HCT116 (cell line): ENCODE measurements around the gene SNAP29. TPM values are rescaled to one million over a fixed set of nuclear protein-coding genes. Genes with fewer than 3 reads are reported as not detected.

ENCODE experiments used
- ATAC-seq: fragments of 200-7000 bp; cut with Tn5 transposase; 2 replicates; pipeline ENCODE4 v1.9.1; 2020; ENCODE audit warnings: mild to moderate bottlenecking, moderate library complexity
- BruUV-seq: library from RNA; stranded (reverse); fragments of 400-500 nt; replicated peaks from 2 replicates; lab custom pipeline; 2021; lab: Mats Ljungman, UMichigan
- CTCF ChIA-PET: fragments of 300-600 bp; sonication (Branson Sonifier 250); formaldehyde crosslinking; loops from one replicate; lab custom pipeline; 2021; ENCODE audit warnings: antibody characterized with exemption; lab: Charles Lee
- POLR2A ChIA-PET: fragments of 300-600, 350-600 bp; sonication (Branson Sonifier 250); formaldehyde crosslinking; loops from one replicate; lab custom pipeline; 2021; ENCODE audit warnings: antibody characterized with exemption; lab: Charles Lee
- RAD21 ChIA-PET, 2 experiments: fragments of 300-600 bp; sonication (Branson Sonifier 250); formaldehyde crosslinking; loops; one replicate each; lab custom pipeline; 2023; ENCODE audit warnings: low total read pairs in 2 of 2; ENCODE audit not compliant: uncharacterized antibody in 2 of 2, unreplicated experiment in 2 of 2, low non-redundant PET in 1 of 2; lab: Charles Lee
- DNase-seq: peaks from one replicate; pipeline ENCODE4 v3.0.0-alpha.2; 2010; ENCODE audit warnings: low read depth, low spot score
- H2AFZ ChIP-seq: fragments of 200-600 bp; shearing (Covaris generic), sonication (generic); 2 replicates; pipeline ENCODE4 v1.6.1; 2017; ENCODE audit warnings: low read depth, mixed run types, mixed read lengths, antibody characterized with exemption, low read length; ENCODE audit not compliant: poor library complexity, severe bottlenecking
- H3K27ac ChIP-seq: 2 replicates; pipeline ENCODE4 v1.5.1; 2012; ENCODE audit warnings: low read depth, low read length
- H3K27me3 ChIP-seq: fragments of 200-600 bp; sonication (generic); 2 replicates; pipeline ENCODE4 v1.6.1; 2016; ENCODE audit warnings: mixed run types, low read length, mixed read lengths; ENCODE audit not compliant: insufficient read depth
- H3K36me3 ChIP-seq, 2 experiments: fragments of 200-500 bp in 1 of 2; fragments of 200-600 bp in 1 of 2; sonication (Bioruptor generic) in 1 of 2; sonication (generic) in 1 of 2; 2 replicates each; pipeline versions ENCODE4 v1.5.1 to v1.6.1; 2014 to 2016; ENCODE audit warnings: low read length in 2 of 2, inconsistent platforms in 1 of 2, mixed read lengths in 1 of 2, mixed run types in 1 of 2; ENCODE audit not compliant: insufficient read depth in 2 of 2, control insufficient read depth in 1 of 2
- H3K4me1 ChIP-seq, 2 experiments: fragments of 200-600 bp in 1 of 2; sonication (generic) in 1 of 2; 2 replicates each; pipeline versions ENCODE4 v1.5.1 to v1.6.1; 2012 to 2017; ENCODE audit warnings: low read length in 2 of 2, inconsistent platforms in 1 of 2, mild to moderate bottlenecking in 1 of 2, mixed read lengths in 1 of 2, mixed run types in 1 of 2, moderate library complexity in 1 of 2; ENCODE audit not compliant: insufficient read depth in 2 of 2, control insufficient read depth in 1 of 2
- H3K4me2 ChIP-seq: fragments of 200-600 bp; sonication (generic); 2 replicates; pipeline ENCODE4 v1.6.1; 2017; ENCODE audit warnings: mixed run types, low read length, mixed read lengths
- H3K4me3 ChIP-seq, 2 experiments: fragments of 200-600 bp in 1 of 2; sonication (generic) in 1 of 2; replicated peaks in 1 of 2; 2 replicates each; pipeline ENCODE4 v1.5.1; 2011 to 2016; ENCODE audit warnings: low read length in 2 of 2, control low read depth in 1 of 2, low read depth in 1 of 2, mild to moderate bottlenecking in 1 of 2, mixed read lengths in 1 of 2, mixed run types in 1 of 2
- H3K79me2 ChIP-seq: fragments of 200-600 bp; sonication (generic); 2 replicates; pipeline ENCODE4 v1.6.1; 2017; ENCODE audit warnings: mild to moderate bottlenecking, mixed run types, low read length, moderate library complexity, mixed read lengths; ENCODE audit not compliant: insufficient read depth
- H3K9ac ChIP-seq: fragments of 200-600 bp; sonication (generic); 2 replicates; pipeline ENCODE4 v1.6.1; 2016; ENCODE audit warnings: low read length, mixed read lengths
- H3K9me2 ChIP-seq: fragments of 200-600 bp; sonication (generic), shearing (Covaris generic); 2 replicates; pipeline ENCODE4 v1.6.1; 2017; ENCODE audit warnings: mixed run types, mild to moderate bottlenecking, moderate library complexity; ENCODE audit not compliant: insufficient read depth
- H3K9me3 ChIP-seq, 2 experiments: fragments of 200-500 bp in 1 of 2; fragments of 200-600 bp in 1 of 2; sonication (Bioruptor generic) in 1 of 2; sonication (generic) in 1 of 2; 2 replicates each; pipeline ENCODE4 v1.6.1; 2014 to 2017; ENCODE audit warnings: low read length in 2 of 2, mixed read lengths in 2 of 2, inconsistent platforms in 1 of 2, low read depth in 1 of 2, mild to moderate bottlenecking in 1 of 2, mixed run types in 1 of 2, moderate library complexity in 1 of 2; ENCODE audit not compliant: control insufficient read depth in 1 of 2, insufficient read depth in 1 of 2
- H4K20me1 ChIP-seq: fragments of 200-600 bp; sonication (generic), shearing (Covaris generic); 2 replicates; pipeline ENCODE4 v1.6.1; 2017; ENCODE audit warnings: mixed run types, mild to moderate bottlenecking, moderate library complexity; ENCODE audit not compliant: insufficient read depth
- CBX3 ChIP-seq: IDR thresholded peaks from 2 replicates; pipeline ENCODE4 v1.6.1; 2012; ENCODE audit warnings: low read depth
- CEBPB ChIP-seq: IDR thresholded peaks from 2 replicates; pipeline ENCODE4 v1.6.1; 2012; ENCODE audit warnings: low read depth
- EGR1 ChIP-seq: IDR thresholded peaks from 2 replicates; pipeline ENCODE4 v1.6.1; 2012; ENCODE audit warnings: low read depth
- ELF1 ChIP-seq: IDR thresholded peaks from 2 replicates; pipeline ENCODE4 v1.6.1; 2012; ENCODE audit warnings: low read depth, borderline replicate concordance
- EZH2 ChIP-seq: fragments of 200-600 bp; sonication (generic); IDR thresholded peaks from 2 replicates; pipeline ENCODE4 v1.6.1; 2017; ENCODE audit warnings: antibody characterized with exemption, mixed run types
- EZH2phosphoT487 ChIP-seq: fragments of 200-600 bp; IDR thresholded peaks from 2 replicates; pipeline ENCODE4 v1.6.1; 2018; ENCODE audit warnings: antibody characterized with exemption, borderline replicate concordance
- FOSL1 ChIP-seq: IDR thresholded peaks from 2 replicates; pipeline ENCODE4 v1.6.1; 2012; ENCODE audit warnings: low read depth
- JUND ChIP-seq: IDR thresholded peaks from 2 replicates; pipeline ENCODE4 v1.6.1; 2012
- POLR2A ChIP-seq: IDR thresholded peaks from 2 replicates; pipeline ENCODE4 v1.7.0; 2011; ENCODE audit warnings: borderline replicate concordance; ENCODE audit not compliant: insufficient read depth, insufficient read length; ENCODE audit errors: extremely low read depth
- POLR2AphosphoS5 ChIP-seq: IDR thresholded peaks from 2 replicates; pipeline ENCODE4 v1.6.1; 2011; ENCODE audit warnings: mild to moderate bottlenecking, low read depth, low read length, moderate library complexity
- RAD21 ChIP-seq: IDR thresholded peaks from 2 replicates; pipeline ENCODE4 v1.6.1; 2012; ENCODE audit warnings: low read depth, mild to moderate bottlenecking
- SIN3A ChIP-seq: IDR thresholded peaks from 2 replicates; pipeline ENCODE4 v1.6.1; 2012; ENCODE audit warnings: low read depth
- SP1 ChIP-seq: IDR thresholded peaks from 2 replicates; pipeline ENCODE4 v1.6.1; 2012; ENCODE audit warnings: low read depth
- SRF ChIP-seq: IDR thresholded peaks from 2 replicates; pipeline ENCODE4 v1.6.1; 2012; ENCODE audit warnings: low read depth
- TCF7L2 ChIP-seq: IDR thresholded peaks from 2 replicates; pipeline ENCODE4 v1.7.0; 2011; ENCODE audit warnings: borderline replicate concordance, inconsistent platforms; ENCODE audit not compliant: insufficient read depth, insufficient read length; ENCODE audit errors: extremely low read depth
- YY1 ChIP-seq: IDR thresholded peaks from 2 replicates; pipeline ENCODE4 v1.6.1; 2011; ENCODE audit warnings: low read length, low read depth, moderate library complexity, mild to moderate bottlenecking; ENCODE audit not compliant: insufficient replicate concordance; ENCODE audit errors: extremely low read depth
- ZFX ChIP-seq: fragments of 450-650 bp; IDR thresholded peaks from 2 replicates; pipeline ENCODE4 v1.6.1; 2017
- intact Hi-C: fragments of 100-400 bp; cut with micrococcal nuclease; formaldehyde crosslinking; loops from 2 replicates; pipeline ENCODE4 v1.10.0; 2022
- total RNA-seq: library from RNA; stranded (reverse); gene quantifications from one replicate; pipeline ENCODE4 v1.2.1, GENCODE V29; 2021; ENCODE audit not compliant: unreplicated experiment
- TF ChIP-seq, protein P1 (sequence below): IDR thresholded peaks from 2 replicates; pipeline ENCODE4 v1.6.1; 2012
- TF ChIP-seq, protein P2 (sequence below), 3 experiments: fragments of 200-600 bp in 1 of 3; sonication (generic) in 1 of 3; IDR thresholded peaks in 2 of 3; conservative IDR thresholded peaks in 1 of 3; 2 replicates each; pipeline ENCODE4 v1.5.1; 2012 to 2017; ENCODE audit warnings: low read depth in 2 of 3, low read length in 2 of 3, antibody characterized with exemption in 1 of 3, borderline replicate concordance in 1 of 3, control low read depth in 1 of 3, mild to moderate bottlenecking in 1 of 3, mixed read lengths in 1 of 3, mixed run types in 1 of 3, moderate library complexity in 1 of 3; ENCODE audit not compliant: insufficient read depth in 1 of 3
- TF ChIP-seq, protein P3 (sequence below): IDR thresholded peaks from 2 replicates; pipeline ENCODE4 v1.6.1; 2012

SNAP29 gene
- total RNA-seq, 1 experiment from 2014 or later: 27.3 TPM

DNA sequence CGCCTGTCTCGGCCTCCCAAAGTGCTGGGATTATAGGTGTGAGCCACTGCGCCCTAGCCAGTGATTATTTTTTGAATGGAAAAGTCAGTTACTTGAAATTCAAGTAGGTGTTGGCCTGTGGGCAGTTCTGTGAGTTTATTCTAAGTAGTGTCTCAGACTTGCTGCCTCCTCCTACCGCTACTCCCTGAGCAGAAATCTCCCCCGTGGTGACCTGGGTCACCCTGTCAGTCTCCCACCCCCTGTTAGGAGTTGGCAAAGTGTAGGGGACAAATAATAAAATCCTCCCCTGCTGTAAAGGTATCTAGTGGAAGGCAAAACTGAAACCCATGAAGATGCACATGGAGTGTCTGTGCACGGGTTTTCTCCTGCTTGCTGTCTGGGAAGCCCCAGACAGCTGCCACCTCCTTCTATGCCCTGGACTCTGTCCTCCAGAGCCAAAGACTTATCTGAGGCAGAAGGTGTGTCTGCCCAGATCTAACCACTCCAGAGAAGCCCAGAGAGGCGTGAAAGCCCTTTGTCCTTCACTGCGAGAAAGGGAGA lies 26.3 kb downstream of the SNAP29 start:
- H3K4me2 ChIP-seq: peak overlapping the region; percentile 45; the same call in 1 of the 2 replicates
- POLR2A ChIA-PET: interaction anchor here (1.0 to 1.4 kb wide), 3 partner anchors 72 to 117 kb away, joined by 4 read pairs; partner anchors contain the start of genes LZTR1 and THAP7
- H3K9ac ChIP-seq: no peak overlapping the region
- TF ChIP-seq CEBPB: no peak
- TF ChIP-seq SP1: no peak
- no peak for TF ChIP-seq POLR2A
- TF ChIP-seq TCF7L2: no peak
- TF ChIP-seq SIN3A: no peak
- no peak for TF ChIP-seq FOSL1
- no peak for TF ChIP-seq EGR1
- TF ChIP-seq JUND: no peak
- no peak for TF ChIP-seq EZH2phosphoT487
- TF ChIP-seq, protein P1, sequence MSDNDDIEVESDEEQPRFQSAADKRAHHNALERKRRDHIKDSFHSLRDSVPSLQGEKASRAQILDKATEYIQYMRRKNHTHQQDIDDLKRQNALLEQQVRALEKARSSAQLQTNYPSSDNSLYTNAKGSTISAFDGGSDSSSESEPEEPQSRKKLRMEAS: no peak
- TF ChIP-seq SRF: no peak
- TF ChIP-seq ZFX: no peak
- no peak for TF ChIP-seq CBX3
- TF ChIP-seq POLR2AphosphoS5: no peak
- no peak for TF ChIP-seq EZH2
- TF ChIP-seq RAD21: no peak
- TF ChIP-seq, protein P2, sequence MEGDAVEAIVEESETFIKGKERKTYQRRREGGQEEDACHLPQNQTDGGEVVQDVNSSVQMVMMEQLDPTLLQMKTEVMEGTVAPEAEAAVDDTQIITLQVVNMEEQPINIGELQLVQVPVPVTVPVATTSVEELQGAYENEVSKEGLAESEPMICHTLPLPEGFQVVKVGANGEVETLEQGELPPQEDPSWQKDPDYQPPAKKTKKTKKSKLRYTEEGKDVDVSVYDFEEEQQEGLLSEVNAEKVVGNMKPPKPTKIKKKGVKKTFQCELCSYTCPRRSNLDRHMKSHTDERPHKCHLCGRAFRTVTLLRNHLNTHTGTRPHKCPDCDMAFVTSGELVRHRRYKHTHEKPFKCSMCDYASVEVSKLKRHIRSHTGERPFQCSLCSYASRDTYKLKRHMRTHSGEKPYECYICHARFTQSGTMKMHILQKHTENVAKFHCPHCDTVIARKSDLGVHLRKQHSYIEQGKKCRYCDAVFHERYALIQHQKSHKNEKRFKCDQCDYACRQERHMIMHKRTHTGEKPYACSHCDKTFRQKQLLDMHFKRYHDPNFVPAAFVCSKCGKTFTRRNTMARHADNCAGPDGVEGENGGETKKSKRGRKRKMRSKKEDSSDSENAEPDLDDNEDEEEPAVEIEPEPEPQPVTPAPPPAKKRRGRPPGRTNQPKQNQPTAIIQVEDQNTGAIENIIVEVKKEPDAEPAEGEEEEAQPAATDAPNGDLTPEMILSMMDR (IDR thresholded peaks at IDR 0.05 in 2 of 3, conservative IDR thresholded peaks at IDR 0.05 in 1 of 3; ENCODE audit: borderline replicate concordance in 1 of 3, insufficient read depth in 1 of 3, low read depth in 2 of 3, low read length in 2 of 3): no peak
- TF ChIP-seq YY1: no peak
- TF ChIP-seq, protein P3, sequence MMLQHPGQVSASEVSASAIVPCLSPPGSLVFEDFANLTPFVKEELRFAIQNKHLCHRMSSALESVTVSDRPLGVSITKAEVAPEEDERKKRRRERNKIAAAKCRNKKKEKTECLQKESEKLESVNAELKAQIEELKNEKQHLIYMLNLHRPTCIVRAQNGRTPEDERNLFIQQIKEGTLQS: no peak
- no peak for TF ChIP-seq ELF1
- CTCF ChIA-PET: interaction anchor here (0.8 to 2.2 kb wide), 20 partner anchors 10 to 218 kb away, joined by 3 to 21 read pairs (median 5); partner anchors contain the start of genes CRKL and LZTR1
- no peaks in the 10 kb centered on the region for H3K9me3 ChIP-seq
- ATAC-seq (peak; percentile 35; the same call in 1 of the 2 replicates), DNase-seq (no peak)
- no peaks in the 10 kb centered on the region for H4K20me1 ChIP-seq
- H3K4me1 ChIP-seq: peaks cover 3 to 20% of the 10 kb centered on the region in 2 experiments; a peak in 3 of 4 replicates
- H3K27ac ChIP-seq: peak overlapping the region; percentile 8; the same call in 1 of the 2 replicates
- RAD21 ChIA-PET: interaction anchor here in 1 of 2 experiments (0.8 to 1.4 kb wide), 3 partner anchors 72 to 89 kb away, joined by 3 to 5 read pairs (median 3); no protein-coding TSS in a partner anchor
- no peak overlapping the region for H2AFZ ChIP-seq
- H3K27me3 ChIP-seq: no peaks in the 10 kb centered on the region
- intact Hi-C loops: loop anchor here (1.0 kb wide), 1 partner anchor 71 kb away; no protein-coding TSS in a partner anchor
- no peak overlapping the region for H3K4me3 ChIP-seq
- H3K79me2 ChIP-seq: no peaks in the 10 kb centered on the region
- H3K36me3 ChIP-seq: peaks cover 0 to 10% of the 10 kb centered on the region in 2 experiments; a peak in 3 of 4 replicates
- BruUV-seq: no TSS peak
- H3K9me2 ChIP-seq: no peaks in the 10 kb centered on the region
